Right lobe of liver (tissue), 4 donors: ENCODE measurements around the gene SSTR5.

ENCODE experiments used
- CTCF ChIP-seq, 4 donors: fragments of 200-600 bp in 3 of 4; fragments of 450-650 bp in 1 of 4; IDR thresholded peaks; one replicate each; pipeline versions ENCODE4 v1.5.1 to v1.8.0; 2016 to 2022; ENCODE audit warnings: antibody characterized with exemption in 4 of 4, mild to moderate bottlenecking in 2 of 4
- POLR2A ChIP-seq: fragments of 450-650 bp; IDR thresholded peaks from one replicate; pipeline ENCODE4 v1.6.1; 2017; ENCODE audit warnings: antibody characterized with exemption, mild to moderate bottlenecking
- donor health status: DM: no; HTN: no; CAD: no.
- donor health status: DM: no; HTN: no; CAD: no.
- donor health status: DM: no; HTN: yes; CAD: no.

- TF ChIP-seq CTCF (IDR thresholded peaks at IDR 0.05) (no peak), POLR2A (no peak)
Observed at GRCh38 chr16:1032607-1033006, 39.9 kb upstream of the SSTR5 start.
